CD4-positive, alpha-beta T cell treated with Interleukin-17A for 1 hour (primary cell): ENCODE measurements around the gene IREB2.
"Not testable (repeated sequence)": the region's sequence is repeated elsewhere in the genome, so short reads cannot be mapped to it uniquely, and the experiment has no call there.

Experiments
- DNase-seq: peaks from one replicate; pipeline ENCODE4 v3.0.0-alpha.2; 2020

The IREB2 gene

GRCh38 chr15:78437762-78438618 is at the start of gene IREB2:
Gene IREB2 (plus strand): TSS chr15:78438216. CDS start chr15:78438338, 122 bp downstream.
- peak; percentile 99 for DNase-seq

GRCh38 chr15:78388865-78389264 is 49.2 kb upstream of the IREB2 start:
- no peak for DNase-seq

DNA sequence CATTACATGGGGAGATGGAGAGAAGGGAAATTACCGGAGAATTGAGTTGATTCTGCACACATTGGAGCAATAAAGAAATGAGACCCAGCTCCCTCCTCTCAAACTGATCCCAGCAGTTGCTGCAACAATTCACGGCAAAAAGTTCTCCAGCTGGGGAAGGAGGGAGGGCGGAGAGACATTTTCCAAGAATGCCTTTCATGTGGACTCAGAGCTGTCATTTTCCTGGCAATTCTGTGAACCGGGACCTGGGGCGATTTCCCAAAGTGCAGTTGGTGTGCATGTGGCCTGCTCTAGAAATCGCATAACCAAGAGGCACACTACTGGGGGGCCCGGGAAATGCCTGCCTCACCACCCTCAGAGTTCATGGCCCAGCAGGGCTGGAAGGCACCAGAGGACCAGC is 48.7 kb upstream of the IREB2 start:
- no peak for DNase-seq

- no peak for DNase-seq
Measured at GRCh38 chr15:78389738-78390137, 48.3 kb upstream of the IREB2 start.

- DNase-seq: no peak
Measured at GRCh38 chr15:78390242-78390641, 47.8 kb upstream of the IREB2 start.

- no peak for DNase-seq
Measured at GRCh38 chr15:78390826-78391225, 47.2 kb upstream of the IREB2 start.

- no peak for DNase-seq
Measured at GRCh38 chr15:78391781-78392180, 46.2 kb upstream of the IREB2 start.

DNA sequence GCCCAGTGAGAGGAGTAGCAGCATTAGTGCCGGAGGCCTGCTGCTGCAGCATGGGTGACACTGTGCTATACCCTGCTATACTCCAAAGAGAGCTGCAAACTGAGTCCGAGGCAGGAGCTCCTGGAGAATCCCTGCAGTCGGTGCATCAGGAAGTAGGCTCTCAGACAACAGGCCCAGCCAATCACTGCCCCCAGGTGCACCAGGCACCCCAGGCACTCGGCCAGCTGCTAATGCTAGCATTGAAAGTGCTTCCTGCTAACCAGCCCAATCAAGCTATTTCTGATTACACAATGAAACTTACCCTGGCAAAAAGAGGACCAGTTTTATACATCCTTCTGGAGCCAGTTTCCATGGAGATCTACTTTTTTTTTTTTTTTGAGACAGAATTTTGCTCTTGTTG is 45.6 kb upstream of the IREB2 start:
- no peak for DNase-seq

- DNase-seq: no peak
Measured at GRCh38 chr15:78393137-78393536, 44.9 kb upstream of the IREB2 start.

DNA sequence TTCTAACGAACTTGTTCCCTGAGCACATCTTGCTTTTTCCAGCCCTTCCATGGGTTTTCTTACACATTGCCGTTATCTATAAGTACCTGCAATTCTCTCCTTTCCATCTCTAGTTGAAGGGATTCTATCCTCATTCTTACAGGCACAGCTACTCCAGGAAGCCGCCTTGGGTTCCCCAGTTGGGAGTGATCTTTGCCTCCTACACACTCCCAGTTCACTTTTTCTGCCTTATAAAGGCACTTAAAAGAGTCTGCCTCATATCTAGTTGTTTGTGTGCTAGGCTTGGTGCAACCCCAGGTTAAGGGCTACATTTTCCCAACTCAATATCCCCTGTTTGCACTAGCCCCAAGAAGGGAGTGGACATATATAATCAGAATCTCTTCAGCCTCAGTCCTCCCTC is 44.0 kb upstream of the IREB2 start:
- DNase-seq: no peak

DNA sequence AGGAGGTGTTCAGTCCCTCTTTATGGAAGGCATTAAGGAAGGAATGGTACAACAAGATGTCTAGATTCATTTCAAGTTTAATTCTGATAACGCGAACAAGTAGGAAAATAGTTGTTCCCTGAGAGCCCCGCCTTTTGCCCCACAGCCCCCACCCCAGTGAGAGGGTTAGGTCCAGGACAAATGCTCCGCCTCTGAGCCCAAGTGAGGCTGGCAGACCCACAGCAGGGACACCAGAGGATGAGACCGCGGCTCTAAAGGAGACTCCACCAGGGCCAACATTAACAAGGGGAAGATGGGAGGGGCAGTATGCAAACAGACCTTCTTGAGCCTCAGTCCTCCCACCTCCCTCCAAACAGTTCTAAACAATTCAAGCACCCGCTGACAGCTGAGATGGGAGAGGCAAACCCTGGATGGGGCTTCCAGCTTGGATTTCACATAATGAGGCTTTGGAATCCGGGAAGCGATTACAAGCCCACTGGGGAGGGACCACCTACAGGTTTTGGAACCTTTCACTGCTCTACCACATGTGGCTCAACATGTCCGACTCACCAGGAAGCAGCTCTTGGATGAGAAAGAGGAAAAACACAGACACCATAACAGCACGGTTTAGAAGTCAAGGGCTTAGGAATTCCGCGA is 42.9 kb upstream of the IREB2 start:
- no peak for DNase-seq

DNA sequence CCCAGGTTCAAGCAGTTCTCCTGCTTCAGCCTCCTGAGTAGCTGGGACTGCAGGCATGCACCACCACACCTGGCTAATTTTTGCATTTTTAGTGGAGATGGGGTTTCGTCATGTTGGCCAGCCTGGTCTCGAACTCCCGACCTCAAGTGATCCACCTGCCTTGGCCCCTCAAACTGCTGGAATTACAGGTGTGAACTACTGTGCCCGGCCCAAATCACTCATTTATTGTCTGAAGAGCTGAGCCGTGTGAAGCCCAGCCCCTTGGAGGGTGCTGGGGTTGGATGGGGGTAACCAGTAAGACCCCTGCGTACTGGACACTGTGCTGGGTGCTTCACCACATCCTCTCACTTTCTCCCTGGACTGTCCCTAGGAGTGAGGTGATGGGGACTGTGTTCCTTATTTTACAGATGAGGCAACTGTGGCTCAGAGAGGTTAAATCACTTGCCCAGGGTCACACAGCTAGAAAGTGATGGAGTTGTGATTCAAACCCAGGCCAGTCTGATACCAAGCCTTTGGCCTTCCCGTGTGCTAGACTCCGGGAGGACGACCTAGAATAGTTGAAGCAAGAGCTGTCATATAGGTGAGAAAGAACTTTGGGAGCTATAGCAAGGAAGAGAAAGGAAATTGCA is 41.7 kb upstream of the IREB2 start:
- DNase-seq: no peak

DNA sequence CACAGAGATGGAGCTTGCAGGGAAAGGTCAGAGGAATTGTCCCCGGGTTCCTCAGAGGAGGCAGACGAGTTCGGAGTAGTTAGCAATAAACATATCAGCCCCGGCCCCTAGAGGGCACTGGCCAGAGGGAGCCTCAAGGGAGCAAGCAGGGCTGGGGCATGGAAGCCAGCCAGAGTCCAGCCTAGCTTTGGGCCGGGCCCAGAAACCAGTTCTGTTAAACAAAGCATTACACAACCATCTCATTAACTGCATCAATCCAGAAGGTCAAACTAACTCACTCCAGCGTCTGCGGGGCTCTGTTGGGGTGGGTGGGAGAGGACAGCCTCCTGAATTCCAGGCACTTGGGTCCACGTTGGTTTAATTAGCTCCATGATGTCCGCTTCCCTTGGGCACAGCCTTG is 41.0 kb upstream of the IREB2 start:
- DNase-seq: no peak

DNA sequence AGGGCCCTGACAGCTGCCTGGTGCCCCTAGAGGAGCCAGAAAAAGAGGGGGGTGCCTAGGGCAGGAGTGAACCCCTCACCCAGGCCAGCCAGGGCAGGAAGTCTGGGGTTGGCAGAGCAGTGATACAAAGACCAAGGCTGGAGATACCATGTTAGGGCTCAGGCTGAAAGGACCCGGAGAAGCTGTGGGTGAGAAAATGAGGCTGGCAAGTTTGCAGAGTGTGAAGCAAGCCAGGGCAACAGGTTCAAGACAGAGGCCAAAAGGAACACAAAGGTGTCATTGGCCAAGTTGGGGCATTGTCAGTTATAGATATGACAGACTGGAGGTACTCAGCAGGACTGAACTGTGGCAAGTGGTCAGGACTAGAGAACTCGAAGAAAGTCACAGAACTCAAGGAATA is 40.6 kb upstream of the IREB2 start:
- no peak for DNase-seq

DNA sequence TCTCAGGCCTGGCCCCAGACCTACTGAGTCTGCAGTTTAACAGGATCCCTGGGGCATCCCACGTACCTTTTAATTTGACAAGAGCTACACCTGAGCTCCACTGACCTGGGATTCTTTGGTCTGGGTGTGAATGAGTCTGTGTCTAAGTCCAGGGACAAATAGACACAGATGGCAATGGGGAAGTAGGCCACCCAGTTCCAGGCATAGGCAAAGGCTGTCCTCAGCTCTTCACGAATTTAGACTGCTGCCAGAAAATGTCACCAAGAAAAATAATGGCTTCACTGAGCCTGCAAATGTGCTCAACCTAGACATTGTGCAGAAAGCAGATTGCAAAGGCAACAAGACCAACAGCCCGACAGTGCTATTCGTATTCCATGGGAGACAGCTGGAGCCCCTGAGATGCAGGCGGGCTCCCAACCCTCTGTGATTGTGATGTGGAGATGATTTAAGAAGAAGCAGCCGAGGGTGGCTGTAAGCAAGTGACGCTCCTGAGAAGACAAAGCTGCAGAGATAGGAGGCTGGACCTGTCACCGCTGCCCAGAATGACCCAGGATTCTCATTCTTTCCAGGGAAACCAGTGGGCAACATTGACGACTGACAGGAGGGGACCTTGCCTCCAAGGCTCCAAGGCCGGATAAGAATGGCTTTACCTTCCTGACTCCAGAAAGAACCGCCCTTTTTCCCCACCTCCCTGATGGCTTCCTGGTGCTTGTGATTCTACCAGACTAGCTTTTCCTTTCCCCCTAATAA is 39.8 kb upstream of the IREB2 start:
- DNase-seq: no peak

- no peak for DNase-seq
Measured at GRCh38 chr15:78399091-78399490, 38.9 kb upstream of the IREB2 start.

DNA sequence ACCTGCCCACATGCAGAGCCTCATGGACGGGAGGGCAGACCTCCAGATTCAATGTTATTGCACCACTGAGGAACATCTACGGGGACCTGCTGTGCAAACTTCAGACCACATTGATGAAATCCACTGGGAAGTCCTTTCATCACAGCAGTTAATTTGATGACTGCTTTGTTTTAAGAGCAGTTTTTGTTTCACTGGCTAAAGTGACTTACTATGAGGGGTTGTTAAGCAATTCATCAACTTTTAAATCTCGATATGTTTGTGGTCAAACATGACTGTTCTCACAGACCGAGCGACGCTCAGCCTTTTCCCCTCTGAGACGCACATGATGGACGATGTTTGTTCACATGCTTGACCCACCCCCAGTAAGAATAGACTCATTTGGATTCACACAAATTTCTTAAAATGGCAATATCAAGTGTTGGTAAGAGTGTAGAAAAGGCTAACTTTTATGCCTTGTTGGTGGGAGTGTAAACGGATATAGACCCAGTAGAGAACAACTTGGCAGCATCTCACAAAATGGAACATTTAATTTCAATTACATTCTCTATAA is 35.9 kb upstream of the IREB2 start:
- DNase-seq: no peak

DNA sequence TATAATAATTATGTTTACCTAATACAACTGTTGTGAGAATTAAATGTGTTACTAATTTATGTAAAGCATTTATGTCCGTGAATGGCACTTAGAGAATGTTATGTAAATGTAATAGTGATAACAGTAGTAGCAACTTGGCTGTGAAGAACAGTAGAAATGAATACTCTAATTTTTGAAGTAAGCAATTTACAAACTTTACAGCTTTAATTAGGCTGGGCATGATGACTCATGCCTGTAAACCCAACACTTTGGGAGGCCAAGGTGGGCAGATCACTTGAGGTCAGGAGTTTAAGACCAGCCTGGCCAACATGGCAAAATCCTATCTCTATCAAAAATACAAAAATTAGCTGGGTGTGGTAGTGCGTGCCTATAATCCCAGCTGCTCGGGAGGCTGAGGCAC is 33.9 kb upstream of the IREB2 start:
- no peak for DNase-seq

DNA sequence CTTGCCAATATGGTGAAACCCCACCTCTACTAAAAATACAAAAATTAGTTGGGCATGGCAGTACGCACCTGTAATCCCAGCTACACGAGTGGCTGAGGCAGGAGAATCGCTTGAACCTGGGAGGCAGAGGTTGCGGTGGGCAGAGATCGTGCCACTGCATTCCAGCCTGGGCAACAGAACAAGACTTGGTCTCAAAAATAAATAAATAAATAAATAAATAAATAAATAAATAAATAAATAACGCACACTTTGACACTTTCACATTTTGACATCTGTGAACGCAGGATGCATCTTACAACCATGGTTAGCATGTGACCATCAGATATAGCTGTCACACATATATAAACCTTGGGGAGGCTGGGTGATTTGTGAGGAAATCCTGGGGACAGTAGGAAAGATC is 33.2 kb upstream of the IREB2 start:
- not testable (repeated sequence) for DNase-seq

GRCh38 chr15:78405336-78405924 is 32.6 kb upstream of the IREB2 start:
- no peak for DNase-seq

DNA sequence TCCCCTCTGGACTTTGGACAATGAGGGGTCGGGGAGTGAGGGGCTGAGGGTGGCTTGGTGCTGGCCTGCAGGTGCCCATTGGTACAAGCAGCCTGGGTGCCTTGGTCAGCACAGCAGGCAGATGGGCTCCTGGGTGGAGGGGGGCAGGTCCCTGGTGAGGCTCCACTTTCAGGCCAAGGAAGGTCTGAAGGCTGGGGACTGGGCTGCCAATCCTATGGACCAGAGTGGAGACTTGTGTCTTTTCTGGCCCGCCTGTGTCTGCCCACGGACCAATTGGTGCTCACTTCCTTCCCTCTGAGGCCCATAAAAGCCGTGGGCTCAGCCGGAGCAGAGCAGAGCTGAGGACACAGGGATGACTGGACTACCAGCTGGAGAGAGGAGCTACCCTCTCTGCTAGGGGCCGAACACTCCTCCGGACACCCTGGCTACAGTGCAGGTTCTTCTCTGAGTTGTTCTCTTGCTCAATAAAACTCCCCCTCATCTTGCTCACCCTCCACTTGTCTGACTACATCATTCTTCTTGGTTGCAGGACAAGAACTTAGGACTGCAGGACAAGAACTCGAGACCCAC is 31.9 kb upstream of the IREB2 start:
- no peak for DNase-seq
